ENCODE data around the gene PAK1. TPM values are rescaled to one million over a fixed set of nuclear protein-coding genes. Genes with fewer than 3 reads are reported as not detected.
"Not testable (repeated sequence)": the region's sequence is repeated elsewhere in the genome, so short reads cannot be mapped to it uniquely, and the experiment has no call there.

Gene PAK1
- total and polyA plus RNA-seq, 2 experiments from 2014 or later, result 18.4 to 33.1 TPM

GRCh38 chr11:77501758-77502157, 27.9 kb upstream of the PAK1 start:
- Histone ChIP-seq H3K27ac (no peak overlapping the region), H3K27me3 (no peaks in the 10 kb centered on the region), H3K9me3 (ENCODE audit: low read depth) (no peaks in the 10 kb centered on the region), H3K36me3 (no peaks in the 10 kb centered on the region), H3K4me3 (no peak overlapping the region), H3K4me1 (ENCODE audit: low read depth) (peaks cover 31% of the 10 kb centered on the region)
- no peak for DNase-seq (ENCODE audit: low read depth in 1 of 2, low spot score in 1 of 2)
- no peak for TF ChIP-seq CTCF (IDR thresholded peaks at IDR 0.05; ENCODE audit: low read depth, low read length)

- Histone ChIP-seq H3K4me1 (ENCODE audit: low read depth) (peaks cover 5% of the 10 kb centered on the region), H3K9me3 (ENCODE audit: low read depth) (no peaks in the 10 kb centered on the region), H3K36me3 (no peaks in the 10 kb centered on the region), H3K27ac (no peak overlapping the region), H3K27me3 (no peaks in the 10 kb centered on the region), H3K4me3 (no peak overlapping the region)
- no peak for TF ChIP-seq CTCF (IDR thresholded peaks at IDR 0.05; ENCODE audit: low read depth, low read length)
- DNase-seq (ENCODE audit: low read depth in 1 of 2, low spot score in 1 of 2), result no peak
These were observed 23.5 kb upstream of the PAK1 start for GRCh38 chr11:77497368-77497767.

GRCh38 chr11:77495526-77495925, 21.6 kb upstream of the PAK1 start:
- H3K9me3 ChIP-seq (ENCODE audit: low read depth), result no peaks in the 10 kb centered on the region
- H3K27ac ChIP-seq, result no peak overlapping the region
- peaks cover 5% of the 10 kb centered on the region for H3K4me1 ChIP-seq (ENCODE audit: low read depth)
- no peak for DNase-seq (ENCODE audit: low read depth in 1 of 2, low spot score in 1 of 2)
- H3K27me3 ChIP-seq, result no peaks in the 10 kb centered on the region
- no peak overlapping the region for H3K4me3 ChIP-seq
- no peak for TF ChIP-seq CTCF (IDR thresholded peaks at IDR 0.05; ENCODE audit: low read depth, low read length)
- H3K36me3 ChIP-seq, result no peaks in the 10 kb centered on the region

GRCh38 chr11:77490035-77490434, 16.1 kb upstream of the PAK1 start:
- H3K4me3 ChIP-seq; H3K27ac ChIP-seq; H3K4me1 ChIP-seq (ENCODE audit: low read depth); H3K9me3 ChIP-seq (ENCODE audit: low read depth); DNase-seq (ENCODE audit: low read depth in 1 of 2, low spot score in 1 of 2); H3K36me3 ChIP-seq; H3K27me3 ChIP-seq: not testable (repeated sequence)

- no peaks in the 10 kb centered on the region for H3K27me3 ChIP-seq
- no peak for TF ChIP-seq CTCF (IDR thresholded peaks at IDR 0.05; ENCODE audit: low read depth, low read length)
- no peak for DNase-seq (ENCODE audit: low read depth in 1 of 2, low spot score in 1 of 2)
- H3K9me3 ChIP-seq (ENCODE audit: low read depth), result no peaks in the 10 kb centered on the region
- no peaks in the 10 kb centered on the region for H3K4me1 ChIP-seq (ENCODE audit: low read depth)
- H3K27ac ChIP-seq, result no peak overlapping the region
- H3K36me3 ChIP-seq, result no peaks in the 10 kb centered on the region
- H3K4me3 ChIP-seq, result no peak overlapping the region
These were observed 13.9 kb upstream of the PAK1 start for GRCh38 chr11:77487790-77488189.

- TF ChIP-seq CTCF (IDR thresholded peaks at IDR 0.05; ENCODE audit: low read depth, low read length), result no peak
- no peak overlapping the region for H3K4me3 ChIP-seq
- H3K27ac ChIP-seq, result no peak overlapping the region
- H3K4me1 ChIP-seq (ENCODE audit: low read depth), result no peaks in the 10 kb centered on the region
- no peaks in the 10 kb centered on the region for H3K36me3 ChIP-seq
- no peaks in the 10 kb centered on the region for H3K9me3 ChIP-seq (ENCODE audit: low read depth)
- no peak for DNase-seq (ENCODE audit: low read depth in 1 of 2, low spot score in 1 of 2)
- H3K27me3 ChIP-seq, result no peaks in the 10 kb centered on the region
These were observed 6.0 kb upstream of the PAK1 start for GRCh38 chr11:77479746-77480352.

Data from cardiac muscle cell (in vitro differentiated cells and primary cell).